ENCODE results near the gene SMURF2. TPM values are rescaled to one million over a fixed set of nuclear protein-coding genes. Genes with fewer than 3 reads are reported as not detected.

SMURF2 gene
- total and polyA plus RNA-seq, 10 donors, result 5.4 to 35.7 (median 25.0) TPM

DNA sequence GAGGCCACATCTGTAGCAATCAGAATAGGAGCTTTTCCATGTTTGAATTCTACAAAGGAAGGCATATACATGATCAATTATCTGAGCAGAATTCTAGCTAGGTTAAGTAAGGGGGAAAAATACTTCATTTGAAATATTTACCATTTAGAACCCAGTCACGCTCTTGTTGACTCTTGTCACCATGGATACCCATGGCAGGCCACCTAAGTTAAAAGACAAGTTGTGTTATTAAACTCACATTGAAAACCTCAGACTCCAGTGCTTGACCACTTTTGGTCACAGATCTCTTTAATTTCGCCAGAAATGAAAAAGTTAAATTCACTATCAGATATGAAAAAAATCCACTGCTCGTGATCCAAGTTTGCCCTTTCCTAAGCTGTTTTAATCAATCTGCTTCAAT is 160.1 kb downstream of the SMURF2 start:
- TF ChIP-seq CTCF (IDR thresholded peaks at IDR 0.05 in 8 of 11, conservative IDR thresholded peaks at IDR 0.05 in 3 of 11) (no peak), POLR2A (IDR thresholded peaks at IDR 0.05) (no peak), POLR2AphosphoS5 (IDR thresholded peaks at IDR 0.05) (no peak)
- Histone ChIP-seq H3K27me3 (replicated peaks in 1 of 7) (no peaks in the 10 kb centered on the region), H3K4me1 (peaks cover 38 to 81% (median 76%) of the 10 kb centered on the region in 6 donors), H3K27ac (peak overlapping the region in 2 of 8 donors; percentile 24 to 100), H3K9me3 (no peaks in the 10 kb centered on the region), H3K36me3 (peaks cover 9 to 78% (median 70%) of the 10 kb centered on the region in 6 donors), H3K4me3 (peak overlapping the region in 1 of 8 donors; percentile 84)
- intact Hi-C loops (cut with DNase I; ENCODE audit: low total_unique reads), result no loop called here
- WGBS, 5 donors, result 81 to 88% (median 83%) methylated on average over 3 of the region's 3 CpGs
- DNase-seq, result no peak

DNA sequence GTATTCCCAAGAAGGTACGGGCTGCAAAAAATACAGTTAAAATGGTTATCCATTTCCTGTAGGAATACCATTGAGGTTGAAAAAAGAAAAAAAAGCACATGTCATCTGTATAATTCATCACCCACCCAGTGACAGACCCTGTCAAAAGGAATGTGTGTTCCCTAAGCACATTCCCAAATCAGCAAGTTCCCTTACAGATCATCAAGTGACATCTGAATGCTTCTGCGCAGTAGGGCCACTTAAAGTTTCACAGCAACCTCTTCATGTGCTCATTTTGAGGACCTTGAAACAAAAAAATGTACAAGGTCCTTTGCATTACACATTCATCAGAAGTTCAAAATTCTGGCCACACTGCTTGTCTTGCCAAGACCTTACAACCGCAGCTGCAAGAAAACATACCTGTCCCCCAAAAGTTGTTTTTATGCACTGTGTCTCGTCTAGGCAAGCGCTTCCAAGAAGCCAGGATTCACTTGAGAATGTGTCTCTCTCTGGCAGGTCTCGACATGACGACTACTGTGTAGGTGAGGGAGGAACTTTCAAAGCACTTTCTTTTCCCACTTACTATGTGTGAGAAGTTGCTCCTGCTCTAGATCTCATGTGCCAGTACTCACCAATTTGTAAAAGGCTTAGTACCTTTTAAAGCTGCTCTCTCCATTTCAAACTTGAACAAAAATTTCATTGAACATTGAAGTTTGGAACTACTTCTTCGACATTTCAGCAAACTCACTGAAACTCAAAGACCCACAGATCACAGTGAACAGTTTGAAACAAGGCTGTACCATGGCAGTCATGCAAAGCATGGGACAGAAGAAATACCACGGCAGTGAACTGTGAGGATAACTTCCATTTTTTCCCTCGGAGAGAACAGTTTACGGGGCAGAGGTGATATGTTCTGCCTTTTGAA is 161.0 kb downstream of the SMURF2 start:
- Histone ChIP-seq H3K27ac (no peak overlapping the region), H3K27me3 (replicated peaks in 1 of 7) (no peaks in the 10 kb centered on the region), H3K4me3 (no peak overlapping the region), H3K9me3 (no peaks in the 10 kb centered on the region), H3K4me1 (peaks cover 38 to 87% (median 78%) of the 10 kb centered on the region in 6 donors), H3K36me3 (peaks cover 9 to 78% (median 70%) of the 10 kb centered on the region in 6 donors)
- intact Hi-C loops (cut with DNase I; ENCODE audit: low total_unique reads), result no loop called here
- DNase-seq, result no peak
- WGBS, 5 donors, result 83 to 88% (median 86%) methylated on average over 11 of the region's 11 CpGs
- TF ChIP-seq POLR2AphosphoS5 (IDR thresholded peaks at IDR 0.05) (peak in 1 of 3 donors; percentile 52), CTCF (IDR thresholded peaks at IDR 0.05 in 8 of 11, conservative IDR thresholded peaks at IDR 0.05 in 3 of 11) (no peak), POLR2A (IDR thresholded peaks at IDR 0.05) (no peak)

DNA sequence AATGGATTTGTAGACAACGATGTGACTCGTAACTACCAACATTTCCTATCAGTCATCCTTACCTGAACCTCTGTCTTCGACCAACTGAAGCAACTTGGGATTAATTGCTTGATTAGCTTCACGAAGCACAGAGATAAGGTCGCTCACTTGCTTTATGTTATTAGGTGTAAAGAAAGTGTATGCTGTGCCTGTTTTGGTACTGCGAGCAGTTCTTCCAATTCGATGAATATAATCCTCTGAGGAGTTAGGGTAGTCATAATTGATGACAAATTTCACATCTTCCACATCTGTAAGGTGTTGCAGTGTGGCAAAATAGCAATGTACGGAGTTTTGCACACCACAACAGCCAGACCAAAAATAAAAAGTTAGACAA is 161.6 kb downstream of the SMURF2 start:
- TF ChIP-seq POLR2AphosphoS5 (IDR thresholded peaks at IDR 0.05) (peak in 1 of 3 donors; percentile 0), CTCF (IDR thresholded peaks at IDR 0.05 in 8 of 11, conservative IDR thresholded peaks at IDR 0.05 in 3 of 11) (no peak)
- H3K27me3 ChIP-seq (replicated peaks in 1 of 7), result no peaks in the 10 kb centered on the region
- DNase-seq, result no peak
- no peaks in the 10 kb centered on the region for H3K9me3 ChIP-seq
- H3K4me3 ChIP-seq, result no peak overlapping the region
- intact Hi-C loops (cut with DNase I; ENCODE audit: low total_unique reads), result no loop called here
- H3K36me3 ChIP-seq, result peaks cover 9 to 78% (median 70%) of the 10 kb centered on the region in 6 donors
- H3K27ac ChIP-seq, result no peak overlapping the region
- H3K4me1 ChIP-seq, result peaks cover 44 to 94% (median 85%) of the 10 kb centered on the region in 6 donors
- 86 to 94% (median 91%) methylated on average over 8 of the region's 8 CpGs for WGBS, 5 donors

DNA sequence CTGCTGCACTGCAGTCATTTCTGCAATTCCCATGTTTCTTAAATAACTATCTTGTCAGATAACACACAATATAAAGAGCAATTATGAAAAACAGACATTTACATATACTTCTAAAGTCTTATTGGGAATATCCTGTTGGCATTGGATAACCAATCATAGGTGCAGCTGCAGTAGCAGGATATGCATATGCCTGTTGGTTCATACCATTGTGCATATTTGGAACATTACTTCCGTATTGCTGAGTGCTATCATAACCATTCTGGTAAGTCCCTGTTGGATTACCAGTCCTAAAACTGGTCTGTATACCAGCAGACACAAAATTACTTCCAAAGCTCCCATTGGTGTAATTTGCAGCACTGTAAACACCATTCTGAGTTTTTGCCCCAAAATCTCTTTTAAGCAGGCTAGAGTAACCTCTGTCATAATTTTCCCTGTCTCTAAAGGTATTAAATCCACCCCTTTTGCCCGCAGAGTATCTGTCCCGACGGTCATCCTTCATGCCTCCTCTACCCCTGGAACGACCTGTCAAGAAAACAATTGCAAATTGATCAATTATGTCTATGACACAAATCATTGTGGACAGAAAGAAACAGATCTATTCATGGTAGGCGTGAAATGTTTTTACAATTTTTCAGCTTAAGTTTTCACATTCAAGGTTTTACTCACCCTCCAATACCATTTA is 162.2 kb downstream of the SMURF2 start:
- H3K4me3 ChIP-seq, result no peak overlapping the region
- peaks cover 9 to 77% (median 70%) of the 10 kb centered on the region in 6 donors for H3K36me3 ChIP-seq
- no peak for TF ChIP-seq CTCF (IDR thresholded peaks at IDR 0.05 in 8 of 11, conservative IDR thresholded peaks at IDR 0.05 in 3 of 11)
- peak in 1 of 3 donors; percentile 40 for TF ChIP-seq POLR2AphosphoS5 (IDR thresholded peaks at IDR 0.05)
- no peak for TF ChIP-seq POLR2A (IDR thresholded peaks at IDR 0.05)
- no peaks in the 10 kb centered on the region for H3K27me3 ChIP-seq (replicated peaks in 1 of 7)
- H3K27ac ChIP-seq, result peak overlapping the region in 1 of 8 donors; percentile 5
- 84 to 92% (median 88%) methylated on average over 6 of the region's 6 CpGs for WGBS, 5 donors
- peaks cover 50 to 98% (median 90%) of the 10 kb centered on the region in 6 donors for H3K4me1 ChIP-seq
- H3K9me3 ChIP-seq, result no peaks in the 10 kb centered on the region
- intact Hi-C loops (cut with DNase I; ENCODE audit: low total_unique reads), result loop anchor here (5.0 kb wide), 1 partner anchor 78 kb away; no protein-coding TSS in a partner anchor
- no peak for DNase-seq

Data from spleen (tissue), 11 donors.